ENCODE data around the gene CELSR2.

CELSR2 gene

GRCh38 chr1:109315288-109315687, 65.9 kb downstream of the CELSR2 start:
- H3K4me1 Mint-ChIP-seq: no peaks in the 10 kb centered on the region
- no peaks in the 10 kb centered on the region for H3K9me3 Mint-ChIP-seq
- no peaks in the 10 kb centered on the region for H3K27me3 Mint-ChIP-seq

GRCh38 chr1:109316506-109316905, 67.2 kb downstream of the CELSR2 start:
- Mint-ChIP-seq H3K4me3 (no peak overlapping the region), H3K27me3 (no peaks in the 10 kb centered on the region), H3K4me1 (no peaks in the 10 kb centered on the region), H3K9me3 (no peaks in the 10 kb centered on the region), H3K36me3 (no peaks in the 10 kb centered on the region), H3K27ac (no peak overlapping the region)
- ATAC-seq (replicated peaks) (no peak), DNase-seq (no peak)

More at GRCh38 chr1:109315288-109315687, 65.9 kb downstream of the CELSR2 start:
- no peaks in the 10 kb centered on the region for H3K36me3 Mint-ChIP-seq
- no peak overlapping the region for H3K4me3 Mint-ChIP-seq
- DNase-seq (no peak), ATAC-seq (replicated peaks) (no peak)
- H3K27ac Mint-ChIP-seq: no peak overlapping the region

- no peak for DNase-seq
- no peaks in the 10 kb centered on the region for H3K36me3 Mint-ChIP-seq
Observed at GRCh38 chr1:109319114-109319513, 69.8 kb downstream of the CELSR2 start.

DNA sequence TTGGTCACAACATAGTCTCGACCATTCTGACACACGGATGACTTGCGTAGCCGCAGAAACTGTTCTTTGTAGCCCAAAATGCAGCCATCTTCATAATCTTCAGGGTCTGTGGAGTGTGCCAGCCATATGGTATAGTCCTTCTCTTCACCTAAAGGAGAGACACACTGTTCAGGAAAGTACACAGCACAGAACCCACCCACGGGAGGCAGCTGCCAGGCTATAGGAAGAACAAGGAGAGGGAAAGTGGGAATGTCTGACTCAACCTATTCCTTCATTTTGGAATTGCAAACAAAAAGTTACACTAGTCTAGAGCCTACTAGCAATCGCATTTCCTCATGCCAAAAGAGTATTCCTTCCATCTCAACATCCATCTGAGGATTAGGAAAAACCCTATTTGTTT, 73.6 kb downstream of the CELSR2 start:
- no peak overlapping the region for H3K4me3 Mint-ChIP-seq
- peaks cover 0 to 5% of the 10 kb centered on the region in 2 donors for H3K27me3 Mint-ChIP-seq

More at GRCh38 chr1:109319114-109319513, 69.8 kb downstream of the CELSR2 start:
- Mint-ChIP-seq H3K4me1 (no peaks in the 10 kb centered on the region), H3K4me3 (no peak overlapping the region), H3K9me3 (no peaks in the 10 kb centered on the region), H3K27ac (no peak overlapping the region), H3K27me3 (peaks cover 0 to 5% of the 10 kb centered on the region in 2 donors)
- no peak for ATAC-seq (replicated peaks)

More for the DNA sequence above, 73.6 kb downstream of the CELSR2 start:
- H3K9me3 Mint-ChIP-seq: no peaks in the 10 kb centered on the region
- H3K4me1 Mint-ChIP-seq: no peaks in the 10 kb centered on the region
- ATAC-seq (replicated peaks) (no peak), DNase-seq (no peak)
- no peak overlapping the region for H3K27ac Mint-ChIP-seq
- no peaks in the 10 kb centered on the region for H3K36me3 Mint-ChIP-seq

All from stimulated activated naive B cell treated with anti-CD40 and anti-IgM and Interleukin-4, amounts not matched to agents 10 μg/mL and 1 μg/mL and 100 μg/mL, for 72 hours (primary cell).